A549 treated with dexamethasone at 1 μM for 4 hours (cell line): Measurements from ENCODE around the gene NIPA2. TPM values are rescaled to one million over a fixed set of nuclear protein-coding genes. Genes with fewer than 3 reads are reported as not detected.

Source experiments
- total RNA-seq: library from RNA; stranded (reverse); fragments of 200-300 nt; extraction: Qiagen RNA extraction; gene quantifications from 5 replicates; pipeline ENCODE4 v1.2.3, GENCODE V29; 2022

The NIPA2 gene
- 89.0 to 117 TPM (median 109 TPM) in 5 replicates for total RNA-seq

GRCh38 chr15:22838292-22839042 lies at the start of gene NIPA2:
NIPA2 (plus strand) TSS chr15:22838666; CDS start chr15:22851732, 13,066 bp downstream.

Other genes with a start within 250 kb of the NIPA2 start
- gene NIPA1, start 52.0 kb upstream of the NIPA2 start, total RNA-seq = 17.4 to 25.3 TPM (median 22.0 TPM) in 5 replicates
- gene CYFIP1, start 141.7 kb downstream of the NIPA2 start, total RNA-seq = 60.7 to 94.3 TPM (median 89.1 TPM) in 5 replicates
- gene TUBGCP5, start 200.9 kb downstream of the NIPA2 start, total RNA-seq = 21.1 to 28.5 TPM (median 25.8 TPM) in 5 replicates